H1 (cell line): ENCODE measurements around the gene RNASET2.
A peak's percentile ranks its signal among the peaks of the same experiment; 100 is the strongest.

Source experiments
- POLR2A ChIP-seq, 2 experiments: IDR thresholded peaks; 1 replicate in 1 of 2; 2 replicates in 1 of 2; pipeline ENCODE4 v1.6.1; 2011; ENCODE audit warnings: low read depth in 2 of 2, low read length in 2 of 2, mild to moderate bottlenecking in 2 of 2; ENCODE audit errors: control extremely low read depth in 1 of 2
- TF ChIP-seq, protein P1 (sequence below), 3 experiments: IDR thresholded peaks; 1 replicate in 2 of 3; 2 replicates in 1 of 3; pipeline versions ENCODE4 v1.5.1 to v1.6.1; 2011; ENCODE audit warnings: low read length in 3 of 3, mild to moderate bottlenecking in 3 of 3, inconsistent platforms in 2 of 3, low read depth in 1 of 3, moderate library complexity in 1 of 3; ENCODE audit not compliant: insufficient read depth in 1 of 3; ENCODE audit errors: control extremely low read depth in 1 of 3

DNA sequence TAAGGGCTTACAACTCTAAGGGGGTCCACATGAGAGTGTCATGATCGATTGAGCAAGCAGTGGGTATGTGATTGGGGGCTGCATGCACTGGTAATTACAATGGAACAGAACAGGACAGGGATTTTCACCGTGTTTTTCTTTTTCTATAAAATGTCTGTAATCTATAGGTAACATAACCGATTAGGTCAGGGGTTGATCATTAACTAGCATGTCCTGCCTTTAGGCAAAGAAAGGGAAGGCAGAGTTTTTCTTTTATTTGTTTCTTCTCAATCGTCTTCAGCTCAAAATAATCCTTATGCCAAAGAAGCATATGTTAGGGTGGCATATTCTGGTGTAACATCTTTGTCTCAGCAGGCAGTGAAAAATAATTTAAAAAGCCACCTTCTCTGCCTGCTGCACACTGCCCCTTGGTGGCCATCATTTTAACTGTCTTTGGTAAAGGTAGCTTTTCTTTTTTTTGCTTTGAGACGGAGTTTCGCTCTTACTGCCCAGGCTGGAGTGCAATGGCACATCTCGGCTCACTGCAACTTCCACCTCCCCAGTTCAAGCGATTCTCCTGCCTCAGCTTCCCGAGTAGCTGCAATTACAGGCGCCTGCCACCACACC, 33.2 kb upstream of the RNASET2 start:
- TF ChIP-seq, protein P1, sequence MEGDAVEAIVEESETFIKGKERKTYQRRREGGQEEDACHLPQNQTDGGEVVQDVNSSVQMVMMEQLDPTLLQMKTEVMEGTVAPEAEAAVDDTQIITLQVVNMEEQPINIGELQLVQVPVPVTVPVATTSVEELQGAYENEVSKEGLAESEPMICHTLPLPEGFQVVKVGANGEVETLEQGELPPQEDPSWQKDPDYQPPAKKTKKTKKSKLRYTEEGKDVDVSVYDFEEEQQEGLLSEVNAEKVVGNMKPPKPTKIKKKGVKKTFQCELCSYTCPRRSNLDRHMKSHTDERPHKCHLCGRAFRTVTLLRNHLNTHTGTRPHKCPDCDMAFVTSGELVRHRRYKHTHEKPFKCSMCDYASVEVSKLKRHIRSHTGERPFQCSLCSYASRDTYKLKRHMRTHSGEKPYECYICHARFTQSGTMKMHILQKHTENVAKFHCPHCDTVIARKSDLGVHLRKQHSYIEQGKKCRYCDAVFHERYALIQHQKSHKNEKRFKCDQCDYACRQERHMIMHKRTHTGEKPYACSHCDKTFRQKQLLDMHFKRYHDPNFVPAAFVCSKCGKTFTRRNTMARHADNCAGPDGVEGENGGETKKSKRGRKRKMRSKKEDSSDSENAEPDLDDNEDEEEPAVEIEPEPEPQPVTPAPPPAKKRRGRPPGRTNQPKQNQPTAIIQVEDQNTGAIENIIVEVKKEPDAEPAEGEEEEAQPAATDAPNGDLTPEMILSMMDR (IDR thresholded peaks at IDR 0.05; ENCODE audit: control extremely low read depth in 1 of 3, insufficient read depth in 1 of 3, low read depth in 1 of 3, low read length in 3 of 3), result peak in 2 of 3 experiments; percentile 38 to 54; a peak in 3 of 4 replicates
- TF ChIP-seq POLR2A (IDR thresholded peaks at IDR 0.05; ENCODE audit: control extremely low read depth in 1 of 2, low read depth in 2 of 2, low read length in 2 of 2), result no peak
